ENCODE results near the gene COBLL1. TPM values are rescaled to one million over a fixed set of nuclear protein-coding genes. Genes with fewer than 3 reads are reported as not detected.

The COBLL1 gene
- total RNA-seq, 2 donors from 2014 or later, result 14.9 to 21.1 TPM

DNA sequence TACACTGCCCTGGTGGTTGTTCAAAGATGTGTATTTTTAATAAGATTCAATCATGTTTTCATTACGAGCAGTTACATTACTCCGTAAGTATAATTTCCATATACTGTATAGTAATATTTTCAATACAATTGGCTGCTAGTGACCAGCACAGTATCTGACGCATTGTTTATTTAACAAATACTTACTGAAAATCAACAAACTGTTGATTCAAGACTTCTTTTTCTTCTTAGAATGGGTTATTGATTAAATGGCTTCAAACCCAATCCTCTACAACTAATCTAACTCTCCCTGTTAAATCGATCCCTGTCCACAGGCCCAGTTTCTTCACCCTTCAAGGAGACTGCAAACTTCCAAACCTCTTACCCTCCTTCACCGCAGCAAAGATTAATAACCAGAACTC is 18.5 kb downstream of the COBLL1 start:
- H3K9me3 ChIP-seq, result no peaks in the 10 kb centered on the region
- DNase-seq (ENCODE audit: low spot score), result no peak
- H3K36me3 ChIP-seq, result no peaks in the 10 kb centered on the region
- no peak overlapping the region for H3K27ac ChIP-seq
- peaks cover 0 to 18% of the 10 kb centered on the region in 2 donors for H3K4me1 ChIP-seq
- no peaks in the 10 kb centered on the region for H3K27me3 ChIP-seq
- TF ChIP-seq, protein P1, sequence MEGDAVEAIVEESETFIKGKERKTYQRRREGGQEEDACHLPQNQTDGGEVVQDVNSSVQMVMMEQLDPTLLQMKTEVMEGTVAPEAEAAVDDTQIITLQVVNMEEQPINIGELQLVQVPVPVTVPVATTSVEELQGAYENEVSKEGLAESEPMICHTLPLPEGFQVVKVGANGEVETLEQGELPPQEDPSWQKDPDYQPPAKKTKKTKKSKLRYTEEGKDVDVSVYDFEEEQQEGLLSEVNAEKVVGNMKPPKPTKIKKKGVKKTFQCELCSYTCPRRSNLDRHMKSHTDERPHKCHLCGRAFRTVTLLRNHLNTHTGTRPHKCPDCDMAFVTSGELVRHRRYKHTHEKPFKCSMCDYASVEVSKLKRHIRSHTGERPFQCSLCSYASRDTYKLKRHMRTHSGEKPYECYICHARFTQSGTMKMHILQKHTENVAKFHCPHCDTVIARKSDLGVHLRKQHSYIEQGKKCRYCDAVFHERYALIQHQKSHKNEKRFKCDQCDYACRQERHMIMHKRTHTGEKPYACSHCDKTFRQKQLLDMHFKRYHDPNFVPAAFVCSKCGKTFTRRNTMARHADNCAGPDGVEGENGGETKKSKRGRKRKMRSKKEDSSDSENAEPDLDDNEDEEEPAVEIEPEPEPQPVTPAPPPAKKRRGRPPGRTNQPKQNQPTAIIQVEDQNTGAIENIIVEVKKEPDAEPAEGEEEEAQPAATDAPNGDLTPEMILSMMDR (IDR thresholded peaks at IDR 0.05), result no peak
- no peak overlapping the region for H3K4me3 ChIP-seq

DNA sequence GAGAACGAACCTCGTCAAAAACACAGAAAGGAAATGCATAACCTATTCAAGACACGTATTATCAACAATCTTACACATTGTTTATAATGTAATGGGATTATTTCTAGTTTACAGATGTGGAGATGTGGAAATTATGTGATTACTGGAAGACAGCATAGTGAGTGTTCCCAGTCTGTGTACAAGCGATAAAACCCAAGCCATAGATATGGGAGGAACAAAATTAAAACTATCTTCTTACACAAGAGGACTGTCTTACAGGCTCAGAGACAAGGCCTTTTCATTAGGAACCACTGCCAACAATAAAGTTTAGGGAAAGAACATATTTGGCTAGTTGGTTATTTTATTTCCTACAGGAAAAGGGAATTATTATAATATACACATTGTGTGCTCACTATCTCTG is 20.3 kb downstream of the COBLL1 start:
- no peak overlapping the region for H3K27ac ChIP-seq
- H3K4me1 ChIP-seq, result peaks cover 0 to 9% of the 10 kb centered on the region in 2 donors
- H3K4me3 ChIP-seq, result no peak overlapping the region
- H3K9me3 ChIP-seq, result no peaks in the 10 kb centered on the region
- no peaks in the 10 kb centered on the region for H3K36me3 ChIP-seq
- TF ChIP-seq, protein P1 (IDR thresholded peaks at IDR 0.05), result no peak
- no peak for DNase-seq (ENCODE audit: low spot score)
- no peaks in the 10 kb centered on the region for H3K27me3 ChIP-seq

DNA sequence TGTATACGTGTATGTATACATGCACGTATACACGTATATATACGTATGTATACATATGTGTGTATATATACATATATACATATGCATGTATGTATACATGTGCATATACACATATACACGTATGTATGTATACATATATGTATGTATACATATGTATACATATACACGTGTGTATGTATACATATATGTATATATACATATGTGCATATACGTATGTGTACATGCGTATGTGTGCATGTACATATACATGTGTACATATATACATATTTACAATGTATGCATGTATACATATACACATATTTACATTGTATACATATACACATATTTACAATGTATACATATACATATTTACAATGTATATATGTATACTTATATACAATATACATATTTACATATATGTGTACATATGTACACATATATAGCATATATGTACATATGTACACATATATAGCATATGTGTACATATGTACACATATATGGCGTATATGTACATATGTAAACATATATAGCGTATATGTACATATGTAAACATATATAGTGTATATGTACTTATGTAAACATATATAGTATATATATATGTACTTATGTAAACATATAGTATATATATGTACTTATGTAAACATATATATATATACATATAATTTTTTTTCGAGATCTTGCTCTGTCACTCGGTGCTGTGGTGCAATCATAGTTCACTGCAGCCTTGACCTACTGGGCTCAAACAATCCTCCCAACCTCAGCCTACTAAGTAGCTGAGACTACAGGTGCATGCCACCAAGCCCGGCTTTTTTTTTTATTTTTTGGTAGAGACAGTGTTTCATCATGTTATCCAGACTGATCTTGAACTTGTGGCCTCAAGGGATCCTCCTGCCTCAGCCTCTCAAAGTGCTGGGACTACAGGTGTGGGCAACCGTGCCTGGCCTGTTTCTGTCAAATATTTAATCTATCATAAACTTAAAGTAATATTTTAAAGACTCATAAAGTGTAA is 23.2 kb downstream of the COBLL1 start:
- Histone ChIP-seq H3K36me3 (no peaks in the 10 kb centered on the region), H3K27ac (no peak overlapping the region), H3K9me3 (no peaks in the 10 kb centered on the region), H3K4me1 (peaks cover 0 to 4% of the 10 kb centered on the region in 2 donors), H3K4me3 (no peak overlapping the region), H3K27me3 (no peaks in the 10 kb centered on the region)
- DNase-seq (ENCODE audit: low spot score), result no peak
- TF ChIP-seq, protein P1 (IDR thresholded peaks at IDR 0.05), result no peak

DNA sequence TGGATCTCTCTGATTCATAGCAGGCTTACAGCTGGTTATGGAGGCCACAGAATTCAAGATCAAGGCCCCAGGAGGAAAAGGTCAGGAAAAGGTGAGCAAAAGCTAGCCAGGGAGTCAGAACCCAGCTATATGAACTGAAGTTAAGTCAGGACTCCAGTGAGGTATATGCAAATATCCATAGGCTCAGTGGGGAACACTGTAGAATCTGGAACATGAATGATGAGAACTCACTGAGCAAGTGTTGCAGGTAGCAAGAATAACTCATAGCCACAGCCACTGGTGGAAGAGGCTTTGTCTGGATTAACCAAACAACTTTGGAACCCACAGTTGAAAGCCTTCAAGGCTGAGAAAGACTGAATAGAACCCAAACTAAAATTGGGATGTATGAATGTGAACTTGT is 24.7 kb downstream of the COBLL1 start:
- Histone ChIP-seq H3K4me1 (peaks cover 0 to 8% of the 10 kb centered on the region in 2 donors), H3K27me3 (no peaks in the 10 kb centered on the region), H3K4me3 (no peak overlapping the region), H3K9me3 (no peaks in the 10 kb centered on the region), H3K27ac (no peak overlapping the region), H3K36me3 (no peaks in the 10 kb centered on the region)
- no peak for DNase-seq (ENCODE audit: low spot score)
- TF ChIP-seq, protein P1 (IDR thresholded peaks at IDR 0.05), result no peak

DNA sequence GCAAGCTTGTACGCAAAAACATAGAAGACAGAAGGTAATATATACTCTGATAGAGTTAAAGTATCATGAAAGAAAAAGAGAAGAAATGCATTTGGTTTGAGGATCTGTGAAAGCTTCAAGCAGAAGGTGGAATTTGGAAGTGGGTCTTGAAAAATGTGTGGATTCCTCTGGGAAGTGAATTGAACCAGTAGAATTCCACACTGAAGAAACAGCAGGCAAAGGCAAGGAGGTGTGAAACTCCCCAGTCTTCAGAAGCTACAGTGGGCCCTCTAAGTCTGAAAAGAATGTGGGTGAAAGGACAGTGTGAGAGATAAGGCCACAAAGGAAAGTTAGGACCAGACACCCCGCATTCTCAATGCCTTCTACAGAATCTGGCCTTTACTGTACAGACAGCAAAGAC is 25.6 kb downstream of the COBLL1 start:
- no peak for DNase-seq (ENCODE audit: low spot score)
- TF ChIP-seq, protein P1 (IDR thresholded peaks at IDR 0.05), result no peak
- H3K4me3 ChIP-seq, result no peak overlapping the region
- peaks cover 0 to 8% of the 10 kb centered on the region in 2 donors for H3K4me1 ChIP-seq
- no peak overlapping the region for H3K27ac ChIP-seq
- no peaks in the 10 kb centered on the region for H3K27me3 ChIP-seq
- no peaks in the 10 kb centered on the region for H3K9me3 ChIP-seq
- no peaks in the 10 kb centered on the region for H3K36me3 ChIP-seq

All from right atrium auricular region (tissue), 2 donors.